ENCODE data around the gene FAM181A. TPM values are rescaled to one million over a fixed set of nuclear protein-coding genes. Genes with fewer than 3 reads are reported as not detected.

The FAM181A gene
- total and polyA plus RNA-seq, 10 of the 15 experiments (the other 5 are each of a cell fraction or from before 2014, with no cell fraction given) = not detected

DNA sequence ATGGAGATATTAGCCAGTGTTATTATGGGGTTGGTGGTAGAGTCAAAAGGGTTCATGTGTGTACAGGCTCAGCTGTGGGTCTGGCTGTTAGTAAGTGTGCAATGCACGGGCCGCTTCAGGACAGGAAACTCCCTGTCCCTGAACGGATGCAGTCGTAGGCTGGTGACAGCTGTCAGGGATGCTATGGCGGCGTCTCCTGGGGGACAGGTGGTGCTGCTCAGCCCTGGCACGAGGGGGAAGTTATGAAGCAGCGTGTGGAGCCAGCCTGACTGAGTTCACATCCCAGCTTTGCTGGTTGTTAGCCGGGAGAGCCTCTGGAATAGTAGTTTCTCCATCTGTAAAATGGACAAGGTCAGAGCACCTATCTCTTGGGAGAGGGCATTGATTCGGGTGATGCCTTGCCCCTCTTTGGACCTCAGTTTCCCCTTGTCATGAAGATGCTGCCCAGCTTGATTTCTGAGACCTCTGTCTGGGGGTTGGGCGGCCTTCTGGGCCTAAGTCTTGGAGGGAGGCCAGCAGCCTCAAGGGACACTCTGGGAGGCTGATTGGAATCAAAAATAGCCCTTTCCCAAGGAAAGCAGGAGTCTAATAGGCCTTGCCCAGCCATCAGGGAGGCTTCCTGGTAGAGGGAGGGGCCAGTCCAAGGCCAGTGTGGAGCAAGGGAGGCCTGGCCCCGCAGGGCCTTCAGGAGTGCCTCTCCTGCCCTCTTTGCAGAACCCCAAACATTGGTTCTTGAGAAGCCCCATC is 42.1 kb downstream of the FAM181A start (continued):
- TF ChIP-seq ZNF687 (IDR thresholded peaks at IDR 0.05) (peak; percentile 52), BHLHE40 (IDR thresholded peaks at IDR 0.05; ENCODE audit: borderline replicate concordance in 1 of 2, low read depth in 2 of 2, low read length in 1 of 2) (peak; percentile 57 to 69; a peak in 3 of 4 replicates), POLR2A (IDR thresholded peaks at IDR 0.05; ENCODE audit: low read depth, low read length) (0 out of 2 replicates have a peak, but pooled peaks have one; percentile 27), TCF12 (IDR thresholded peaks at IDR 0.05; ENCODE audit: low read depth, low read length) (peak; percentile 94), POU2F2 (IDR thresholded peaks at IDR 0.05; ENCODE audit: borderline replicate concordance, low read depth, low read length) (0 out of 3 replicates have a peak, but pooled peaks have one; percentile 38), TCF3 (IDR thresholded peaks at IDR 0.05; ENCODE audit: borderline replicate concordance, insufficient read depth, low read depth, low read length) (peak; percentile 96), ETV6 (conservative IDR thresholded peaks at IDR 0.05 in 1 of 2, IDR thresholded peaks at IDR 0.05 in 1 of 2; ENCODE audit: borderline replicate concordance in 1 of 2, low read depth in 1 of 2) (peak in 1 of 2 experiments; percentile 53; a peak in 1 of 4 replicates), STAT1 (conservative IDR thresholded peaks at IDR 0.05) (no peak)
- TF ChIP-seq, protein P1, sequence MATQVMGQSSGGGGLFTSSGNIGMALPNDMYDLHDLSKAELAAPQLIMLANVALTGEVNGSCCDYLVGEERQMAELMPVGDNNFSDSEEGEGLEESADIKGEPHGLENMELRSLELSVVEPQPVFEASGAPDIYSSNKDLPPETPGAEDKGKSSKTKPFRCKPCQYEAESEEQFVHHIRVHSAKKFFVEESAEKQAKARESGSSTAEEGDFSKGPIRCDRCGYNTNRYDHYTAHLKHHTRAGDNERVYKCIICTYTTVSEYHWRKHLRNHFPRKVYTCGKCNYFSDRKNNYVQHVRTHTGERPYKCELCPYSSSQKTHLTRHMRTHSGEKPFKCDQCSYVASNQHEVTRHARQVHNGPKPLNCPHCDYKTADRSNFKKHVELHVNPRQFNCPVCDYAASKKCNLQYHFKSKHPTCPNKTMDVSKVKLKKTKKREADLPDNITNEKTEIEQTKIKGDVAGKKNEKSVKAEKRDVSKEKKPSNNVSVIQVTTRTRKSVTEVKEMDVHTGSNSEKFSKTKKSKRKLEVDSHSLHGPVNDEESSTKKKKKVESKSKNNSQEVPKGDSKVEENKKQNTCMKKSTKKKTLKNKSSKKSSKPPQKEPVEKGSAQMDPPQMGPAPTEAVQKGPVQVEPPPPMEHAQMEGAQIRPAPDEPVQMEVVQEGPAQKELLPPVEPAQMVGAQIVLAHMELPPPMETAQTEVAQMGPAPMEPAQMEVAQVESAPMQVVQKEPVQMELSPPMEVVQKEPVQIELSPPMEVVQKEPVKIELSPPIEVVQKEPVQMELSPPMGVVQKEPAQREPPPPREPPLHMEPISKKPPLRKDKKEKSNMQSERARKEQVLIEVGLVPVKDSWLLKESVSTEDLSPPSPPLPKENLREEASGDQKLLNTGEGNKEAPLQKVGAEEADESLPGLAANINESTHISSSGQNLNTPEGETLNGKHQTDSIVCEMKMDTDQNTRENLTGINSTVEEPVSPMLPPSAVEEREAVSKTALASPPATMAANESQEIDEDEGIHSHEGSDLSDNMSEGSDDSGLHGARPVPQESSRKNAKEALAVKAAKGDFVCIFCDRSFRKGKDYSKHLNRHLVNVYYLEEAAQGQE (IDR thresholded peaks at IDR 0.05; ENCODE audit: low read depth, low read length) = no peak
